GF-D8 (cell line): ENCODE measurements around the gene CPN1.
"Not testable (repeated sequence)": the region's sequence is repeated elsewhere in the genome, so short reads cannot be mapped to it uniquely, and the experiment has no call there.

Experiments used
- DNase-seq: peaks from one replicate; lab custom pipeline; 2025; lab: John Stamatoyannopoulos, UW

CPN1 gene

GRCh38 chr10:100022403-100022802 lies 59.3 kb downstream of the CPN1 start:
- no peak for DNase-seq

- DNase-seq, result no peak
These were observed 60.3 kb downstream of the CPN1 start for GRCh38 chr10:100021322-100021721.

- DNase-seq, result no peak
These were observed 60.8 kb downstream of the CPN1 start for GRCh38 chr10:100020886-100021253.

- no peak for DNase-seq
These were observed 61.4 kb downstream of the CPN1 start for GRCh38 chr10:100020142-100020885.

- DNase-seq, result no peak
These were observed 61.9 kb downstream of the CPN1 start for GRCh38 chr10:100019787-100020141.

- no peak for DNase-seq
These were observed 67.5 kb downstream of the CPN1 start for GRCh38 chr10:100014071-100014762.

- DNase-seq, result no peak
These were observed 68.0 kb downstream of the CPN1 start for GRCh38 chr10:100013621-100014020.

- DNase-seq, result not testable (repeated sequence)
These were observed 69.8 kb downstream of the CPN1 start for GRCh38 chr10:100011906-100012305.

- DNase-seq, result peak; percentile 16
These were observed 71.6 kb downstream of the CPN1 start, which contains the start of gene DNMBP for GRCh38 chr10:100009793-100010676. DNMBP (minus strand) TSS chr10:100009947; CDS start chr10:99972124, 37,823 bp downstream.

GRCh38 chr10:100009283-100009792 lies 72.3 kb downstream of the CPN1 start:
- DNase-seq, result no peak

GRCh38 chr10:100008708-100009282 lies 72.9 kb downstream of the CPN1 start:
- DNase-seq, result no peak

GRCh38 chr10:100008142-100008522 lies 73.5 kb downstream of the CPN1 start:
- no peak for DNase-seq

- DNase-seq, result no peak
These were observed 74.2 kb downstream of the CPN1 start for GRCh38 chr10:100007231-100008141.

GRCh38 chr10:100006243-100006886 lies 75.3 kb downstream of the CPN1 start:
- no peak for DNase-seq

GRCh38 chr10:100004805-100005510 lies 76.7 kb downstream of the CPN1 start:
- no peak for DNase-seq

GRCh38 chr10:100000109-100000644 lies 81.5 kb downstream of the CPN1 start:
- DNase-seq, result no peak

GRCh38 chr10:99999319-100000108 lies 82.2 kb downstream of the CPN1 start:
- DNase-seq, result no peak

GRCh38 chr10:99998889-99999288 lies 82.8 kb downstream of the CPN1 start:
- no peak for DNase-seq
